ENCODE data around the gene CLDN6. TPM values are rescaled to one million over a fixed set of nuclear protein-coding genes. Genes with fewer than 3 reads are reported as not detected.

CLDN6 gene
- total RNA-seq, 1 donor from 2014 or later = not detected

DNA sequence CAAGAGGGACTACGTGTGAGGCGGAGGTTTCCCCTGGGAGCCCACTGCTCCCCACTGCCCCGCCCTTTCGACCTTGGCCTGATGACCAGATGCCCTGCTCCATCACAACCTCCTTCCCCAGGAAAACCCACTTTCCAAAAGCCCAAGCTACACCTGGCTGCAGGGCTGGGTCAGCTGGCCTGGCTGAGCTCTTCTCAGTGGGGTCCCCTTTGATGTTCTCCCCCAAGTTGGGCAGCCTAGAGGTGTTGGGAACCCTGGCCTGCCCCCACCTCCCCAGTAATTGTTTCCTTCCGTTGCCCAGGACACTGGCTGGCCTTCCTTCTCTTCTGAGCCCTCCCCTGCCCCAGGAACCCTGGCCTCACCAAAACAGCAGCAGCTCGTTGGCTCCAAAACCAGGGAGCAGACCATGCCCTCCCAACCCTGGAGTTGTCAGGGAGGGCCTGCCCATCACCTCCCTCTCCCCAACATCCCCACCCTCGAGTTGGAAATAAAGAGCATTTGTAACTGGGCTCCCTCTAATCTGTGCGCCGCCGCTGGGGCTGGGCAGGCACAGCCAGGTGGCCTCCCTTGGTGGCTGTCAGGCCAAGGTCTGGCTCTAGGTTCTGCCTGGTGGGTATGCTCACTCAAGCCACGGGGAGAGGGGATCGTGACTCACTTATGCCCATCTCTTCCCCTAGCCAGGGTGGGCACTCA lies 3.8 kb downstream of the CLDN6 start:
- DNase-seq (ENCODE audit: low read depth in 2 of 2) = no peak

DNA sequence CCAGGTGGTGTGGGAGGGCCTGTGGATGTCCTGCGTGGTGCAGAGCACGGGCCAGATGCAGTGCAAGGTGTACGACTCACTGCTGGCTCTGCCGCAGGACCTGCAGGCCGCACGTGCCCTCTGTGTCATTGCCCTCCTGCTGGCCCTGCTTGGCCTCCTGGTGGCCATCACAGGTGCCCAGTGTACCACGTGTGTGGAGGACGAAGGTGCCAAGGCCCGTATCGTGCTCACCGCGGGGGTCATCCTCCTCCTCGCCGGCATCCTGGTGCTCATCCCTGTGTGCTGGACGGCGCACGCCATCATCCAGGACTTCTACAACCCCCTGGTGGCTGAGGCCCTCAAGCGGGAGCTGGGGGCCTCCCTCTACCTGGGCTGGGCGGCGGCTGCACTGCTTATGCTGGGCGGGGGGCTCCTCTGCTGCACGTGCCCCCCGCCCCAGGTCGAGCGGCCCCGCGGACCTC lies 4.5 kb downstream of the CLDN6 start:
- no peak for DNase-seq (ENCODE audit: low read depth in 2 of 2)

DNA sequence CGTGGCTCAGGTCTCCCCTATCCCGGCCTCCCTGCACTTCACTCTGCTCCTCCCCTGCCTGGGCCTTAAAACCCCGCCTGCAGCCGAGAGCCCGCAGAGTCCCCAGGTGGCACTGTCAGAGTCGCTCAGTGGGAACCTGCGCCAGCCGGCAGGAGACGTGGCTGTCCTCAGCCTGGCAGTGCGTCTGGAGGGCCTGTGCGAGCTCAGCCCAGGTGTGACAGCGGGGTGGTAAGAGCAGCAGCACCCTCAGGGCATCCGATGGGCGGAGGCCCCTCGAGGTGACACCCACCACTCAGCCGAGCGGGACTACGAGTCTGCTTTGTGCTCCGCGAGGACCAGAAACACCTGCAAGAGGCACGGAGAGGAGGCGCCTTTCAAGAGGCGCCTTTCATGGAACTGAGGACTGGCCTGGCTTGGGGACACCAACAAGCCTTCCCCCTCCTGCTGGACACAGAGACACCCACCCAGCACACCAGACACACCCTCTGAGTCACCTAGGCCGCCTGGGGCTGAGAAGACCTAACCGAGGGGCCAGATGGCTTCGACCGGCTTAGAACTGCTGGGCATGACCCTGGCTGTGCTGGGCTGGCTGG lies 5.1 kb downstream of the CLDN6 start, which contains the start of gene CLDN9:
Gene CLDN9 (plus strand): TSS at position 96 of the 593 bp plus-strand sequence. CDS start 440 bp downstream, at position 536.
- DNase-seq (ENCODE audit: low read depth in 2 of 2) = no peak

DNA sequence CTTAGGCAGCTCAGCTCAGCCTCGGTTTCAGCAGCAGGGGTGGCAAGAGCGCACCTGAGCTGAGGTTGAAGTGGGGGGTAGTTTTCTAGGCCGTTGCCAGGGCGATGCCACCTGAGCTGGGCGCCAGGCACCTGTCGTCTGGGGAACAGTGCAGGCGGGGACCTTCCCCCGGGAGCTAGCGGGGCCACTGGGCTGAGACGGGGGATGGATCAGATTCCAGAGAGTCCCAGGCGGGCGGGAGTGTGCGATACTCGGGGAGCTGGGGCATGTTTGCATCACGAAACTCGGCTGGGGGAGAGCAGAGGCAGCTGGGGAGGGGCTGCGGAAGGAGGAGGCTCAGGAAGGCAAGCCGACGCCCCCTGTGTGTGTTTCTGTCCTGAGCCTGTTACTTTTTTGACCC lies 5.7 kb downstream of the CLDN6 start:
- no peak for DNase-seq (ENCODE audit: low read depth in 2 of 2)

GRCh38 chr16:3010510-3010909 lies 7.5 kb downstream of the CLDN6 start:
- DNase-seq (ENCODE audit: low read depth in 2 of 2) = no peak

DNA sequence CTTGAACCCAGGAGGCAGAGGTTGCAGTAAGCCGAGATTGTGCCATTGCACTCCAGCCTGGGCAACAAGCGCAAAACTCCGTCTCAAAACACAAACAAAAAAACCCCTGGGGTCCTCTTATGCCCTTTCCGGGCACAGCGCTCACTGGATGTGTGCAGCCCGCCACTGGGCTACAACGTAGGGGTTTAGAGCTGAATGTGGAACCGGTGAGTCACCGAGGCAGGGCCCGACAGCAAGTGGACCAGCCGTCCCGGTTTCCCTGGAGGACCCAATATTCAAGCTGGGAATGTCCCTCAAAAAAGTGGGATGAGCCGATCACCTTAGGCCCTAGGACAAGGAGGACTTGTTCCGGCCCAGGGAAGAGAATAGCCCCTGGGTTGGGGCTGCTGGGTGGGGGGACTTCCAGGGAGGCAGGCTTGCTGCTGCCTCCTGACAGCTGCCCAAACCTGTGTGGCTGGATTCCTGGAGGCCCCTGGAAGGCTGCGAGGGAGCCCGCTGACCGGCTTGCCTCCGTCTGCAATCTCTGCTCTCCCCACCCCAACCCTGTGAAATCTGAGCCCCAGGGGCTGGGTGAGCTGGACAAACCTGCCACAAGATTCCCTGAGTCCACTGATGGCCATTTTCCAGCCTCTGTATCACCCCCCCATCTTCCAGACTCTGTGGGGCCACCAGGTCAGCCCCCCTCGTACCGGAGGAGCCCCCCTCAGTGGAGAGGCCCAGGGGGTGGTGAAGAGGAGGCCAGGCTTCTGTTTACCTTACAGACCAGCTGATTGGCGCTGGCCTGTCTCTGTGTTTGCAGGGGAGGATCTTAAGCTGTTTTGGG lies 8.2 kb downstream of the CLDN6 start:
- no peak for DNase-seq (ENCODE audit: low read depth in 2 of 2)

DNA sequence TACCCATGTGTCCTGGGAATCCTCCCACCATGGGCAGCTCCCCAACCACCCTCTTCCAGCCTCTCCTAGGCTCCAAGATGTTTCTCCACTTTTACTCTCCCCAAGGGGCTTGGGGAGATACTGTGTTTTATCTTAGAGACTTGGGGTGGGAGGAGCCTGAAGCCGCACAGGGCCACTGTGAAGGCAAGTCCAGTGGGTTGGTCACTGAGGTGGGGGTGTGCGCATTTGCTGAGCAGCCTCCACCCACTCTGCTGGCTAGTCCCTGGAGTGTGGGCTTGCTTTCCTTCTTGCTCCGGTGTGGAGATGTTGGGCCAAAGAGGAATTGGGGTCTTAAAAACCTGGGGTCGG lies 9.3 kb downstream of the CLDN6 start:
- DNase-seq (ENCODE audit: low read depth in 2 of 2) = no peak

DNA sequence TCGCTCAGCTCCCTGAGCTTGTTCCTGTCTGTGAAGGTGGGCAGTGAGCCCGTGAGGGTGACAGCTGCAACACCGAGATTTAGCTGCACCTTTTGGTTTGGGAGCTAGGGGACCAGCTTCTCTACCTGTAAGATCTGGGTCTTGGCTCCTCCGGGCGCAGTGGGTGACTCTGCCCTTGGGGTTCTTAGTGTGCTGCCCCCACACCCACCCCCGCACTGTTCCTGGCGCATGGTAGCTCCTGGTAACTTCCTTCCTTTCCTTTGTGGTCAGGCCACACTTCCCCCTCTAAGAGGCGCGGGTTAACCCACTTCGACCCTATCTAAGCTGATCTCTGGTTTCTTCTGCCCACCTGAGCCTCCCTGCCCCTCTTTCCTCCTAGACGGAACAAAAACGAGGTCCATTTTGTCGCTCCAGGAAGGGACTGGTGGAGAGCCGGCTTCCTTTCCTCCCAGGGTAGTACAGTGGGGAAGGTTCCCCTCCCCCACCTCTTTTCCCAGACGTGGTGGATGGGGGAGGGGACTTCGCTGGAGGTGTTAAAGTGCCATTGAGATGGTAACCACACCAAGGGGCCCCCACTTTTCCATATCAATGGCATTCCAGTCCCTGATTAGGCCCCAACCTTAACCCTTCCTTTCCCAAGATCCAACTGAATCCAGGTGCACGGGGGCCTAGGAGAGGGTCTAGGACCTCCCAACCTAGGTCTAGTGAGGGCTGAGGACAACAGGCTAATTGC lies 9.9 kb downstream of the CLDN6 start:
- DNase-seq (ENCODE audit: low read depth in 2 of 2) = peak in 1 of 2 donors; percentile 29

- DNase-seq (ENCODE audit: low read depth in 2 of 2) = no peak
Measured at GRCh38 chr16:3007059-3007956, 10.7 kb downstream of the CLDN6 start.

DNA sequence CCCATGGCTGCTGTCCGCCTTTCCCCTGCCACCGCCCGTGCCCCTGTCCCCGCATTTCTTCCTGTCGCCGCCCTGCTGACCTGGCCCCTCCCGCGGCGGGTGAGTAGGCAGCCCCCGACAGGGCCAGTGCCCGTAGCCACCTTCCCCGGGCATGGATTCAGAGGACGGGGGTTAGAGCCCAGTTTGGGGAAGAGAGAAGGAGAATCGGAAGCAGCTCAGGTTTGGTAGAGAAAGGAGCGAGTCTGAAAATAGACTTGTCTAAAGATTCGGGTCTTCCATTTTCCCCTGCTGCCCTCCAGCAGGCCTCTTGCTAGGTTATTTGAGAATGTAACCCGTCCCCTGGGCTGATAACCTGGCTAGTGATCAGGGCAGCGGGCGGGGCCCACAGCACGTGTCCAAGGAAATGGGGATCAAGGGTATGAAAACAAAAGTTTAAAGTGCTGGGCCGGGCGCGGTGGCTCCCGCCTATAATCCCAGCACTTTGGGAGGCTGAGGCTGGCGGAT lies 13.2 kb downstream of the CLDN6 start:
- no peak for DNase-seq (ENCODE audit: low read depth in 2 of 2)

GRCh38 chr16:3004319-3004718 lies 13.7 kb downstream of the CLDN6 start:
- no peak for DNase-seq (ENCODE audit: low read depth in 2 of 2)

GRCh38 chr16:3003582-3004270 lies 14.3 kb downstream of the CLDN6 start:
- DNase-seq (ENCODE audit: low read depth in 2 of 2) = peak; percentile 99 to 100

GRCh38 chr16:3001316-3001715 lies 16.7 kb downstream of the CLDN6 start:
- no peak for DNase-seq (ENCODE audit: low read depth in 2 of 2)

DNA sequence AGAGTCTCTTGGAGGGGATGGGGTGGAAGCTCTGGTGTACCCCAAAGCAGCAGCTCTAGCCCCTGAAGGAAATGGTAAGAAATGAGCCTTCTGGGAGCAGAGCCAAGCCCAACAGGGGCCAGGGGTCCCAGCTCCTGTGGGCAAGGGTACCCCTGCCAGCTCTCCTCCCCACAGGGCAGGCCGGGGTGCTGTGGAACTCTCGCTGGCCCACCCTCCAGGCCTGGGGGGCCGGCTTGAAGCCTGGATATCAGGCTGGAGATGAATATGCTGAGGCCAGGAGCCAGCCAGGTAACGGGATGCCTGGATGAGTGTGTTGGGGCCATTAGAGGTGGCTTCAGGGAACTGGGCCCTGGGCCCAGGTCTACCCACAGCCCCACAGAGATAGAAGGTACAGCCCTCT lies 17.4 kb downstream of the CLDN6 start:
- DNase-seq (ENCODE audit: low read depth in 2 of 2) = no peak

- no peak for DNase-seq (ENCODE audit: low read depth in 2 of 2)
Measured at GRCh38 chr16:2999929-3000328, 18.1 kb downstream of the CLDN6 start.

DNA sequence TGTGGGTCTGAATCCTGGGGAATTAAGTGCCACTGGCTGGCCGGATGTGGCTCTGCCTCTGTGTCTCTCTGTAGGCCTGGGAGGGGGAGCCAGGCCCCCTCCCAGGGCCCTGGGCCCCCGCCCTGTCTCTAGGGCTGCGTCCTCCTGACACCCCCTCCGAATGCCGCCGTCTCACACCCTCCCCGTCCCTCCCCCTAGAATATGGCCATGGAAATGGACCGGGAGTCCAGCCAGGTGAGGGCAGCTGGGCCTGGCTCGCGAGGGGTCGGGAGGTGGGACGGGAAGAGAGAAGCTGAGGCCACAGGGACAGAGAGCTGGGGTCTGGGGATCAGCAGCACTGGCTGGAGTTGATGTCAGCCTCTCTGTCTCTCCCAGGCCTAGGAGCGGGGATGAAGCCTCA lies 21.7 kb downstream of the CLDN6 start:
- no peak for DNase-seq (ENCODE audit: low read depth in 2 of 2)

DNA sequence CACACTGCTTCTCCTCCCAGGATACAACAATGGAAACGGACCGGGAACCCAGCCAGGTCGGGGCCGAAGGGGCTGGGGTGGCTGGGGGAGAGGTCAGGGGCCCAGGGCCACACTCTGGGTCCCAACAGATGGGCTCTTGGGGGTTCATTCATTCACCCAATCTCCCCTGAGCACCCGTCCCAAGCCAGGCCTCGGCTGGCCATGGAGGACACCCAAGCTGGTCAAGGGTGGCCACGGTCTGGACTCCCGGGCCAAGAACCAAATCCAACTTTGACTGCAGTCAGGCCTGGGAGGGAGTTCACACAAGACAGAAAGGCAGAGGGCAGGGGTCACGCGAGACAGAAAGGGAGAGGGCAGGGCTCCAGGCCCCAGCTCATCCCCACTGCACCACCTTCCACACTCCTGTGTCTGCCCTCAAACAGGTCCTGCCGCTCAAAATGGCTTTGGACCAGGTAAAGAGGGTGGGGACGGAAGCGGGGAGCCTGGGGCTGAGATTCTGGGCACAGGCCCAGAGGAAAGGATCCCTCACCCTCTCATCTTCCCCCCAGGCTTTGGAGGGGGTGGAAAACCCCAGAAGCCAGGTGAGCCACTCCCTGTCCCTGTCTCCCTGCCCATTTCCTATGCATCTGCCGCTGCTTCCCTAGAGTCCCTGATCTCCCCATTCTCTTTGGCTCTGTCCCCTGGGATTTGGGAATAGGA lies 25.5 kb downstream of the CLDN6 start:
- DNase-seq (ENCODE audit: low read depth in 2 of 2) = no peak

DNA sequence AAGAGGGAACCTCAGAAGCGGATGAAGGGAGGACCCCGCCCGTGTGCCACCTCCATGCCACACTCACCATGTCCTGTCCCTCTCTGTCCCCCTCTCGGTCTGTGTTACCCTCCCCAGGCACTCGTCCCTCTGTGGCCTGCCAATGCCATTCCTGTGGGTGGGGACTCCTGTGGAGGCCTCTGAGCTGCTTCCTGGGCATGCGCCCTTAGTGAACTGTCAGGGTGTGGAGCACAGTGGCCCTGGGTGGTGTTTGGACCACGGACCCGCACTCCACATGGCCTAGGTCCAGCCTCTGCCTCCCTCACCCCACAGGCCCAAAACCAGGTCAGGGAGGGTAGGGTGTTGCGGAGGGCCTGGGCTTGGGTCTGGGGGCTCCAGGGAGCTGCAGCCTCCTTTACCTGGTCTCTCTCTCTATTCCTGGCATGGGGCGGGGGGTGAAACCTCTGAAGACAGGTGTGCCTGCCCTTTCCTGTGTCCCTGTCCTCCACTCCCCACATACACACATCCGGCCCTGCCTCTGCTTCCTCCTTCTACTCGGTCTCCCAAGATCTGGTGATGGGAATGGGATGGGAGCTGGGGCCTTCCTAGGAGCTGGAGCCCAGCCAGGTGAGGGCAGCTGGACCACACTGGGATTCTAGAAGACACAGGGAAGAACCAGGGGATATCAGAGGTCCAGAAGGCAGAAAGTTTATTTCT lies 26.3 kb downstream of the CLDN6 start:
- no peak for DNase-seq (ENCODE audit: low read depth in 2 of 2)

DNA sequence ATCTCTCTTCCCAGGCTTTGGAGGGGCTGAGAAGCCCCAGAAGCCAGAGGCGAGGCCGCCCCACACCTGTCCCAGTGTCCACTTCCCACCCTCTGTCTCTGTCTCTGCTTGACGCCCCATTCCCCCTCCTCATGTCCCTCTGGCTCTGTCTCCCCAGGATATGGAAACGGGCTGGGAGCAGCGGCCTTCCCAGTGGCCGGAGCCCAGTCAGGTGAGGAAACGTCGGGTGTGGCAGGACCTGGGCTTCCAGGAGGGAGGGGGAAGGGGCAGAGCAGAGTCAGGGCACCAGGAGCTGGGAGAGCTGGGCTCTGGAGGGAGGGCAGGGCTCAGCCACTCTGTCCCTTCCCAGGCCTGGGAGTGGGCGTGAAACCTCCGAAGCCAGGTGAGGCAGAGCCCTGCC lies 27.1 kb downstream of the CLDN6 start:
- DNase-seq (ENCODE audit: low read depth in 2 of 2) = no peak

Measured in lung microvascular endothelial cell (primary cell).